Mammary epithelial cell (primary cell): ENCODE data around the gene CDH13.

Experiments used
- CTCF ChIP-seq, 2 donors: IDR thresholded peaks in 1 of 2; conservative IDR thresholded peaks in 1 of 2; 2 replicates each; pipeline ENCODE4 v1.5.1; 2011 to 2012; ENCODE audit warnings: inconsistent platforms in 2 of 2, low read length in 2 of 2, mild to moderate bottlenecking in 2 of 2, control low read depth in 1 of 2, low read depth in 1 of 2; ENCODE audit not compliant: insufficient read depth in 1 of 2; ENCODE audit errors: extremely low read depth in 1 of 2
- EZH2 ChIP-seq: IDR thresholded peaks from 2 replicates; pipeline ENCODE4 v1.6.1; 2012; ENCODE audit warnings: low read length, inconsistent platforms, borderline replicate concordance

GRCh38 chr16:82713778-82714177 lies 87.0 kb downstream of the CDH13 start:
- TF ChIP-seq CTCF (conservative IDR thresholded peaks at IDR 0.05 in 1 of 2, IDR thresholded peaks at IDR 0.05 in 1 of 2; ENCODE audit: extremely low read depth in 1 of 2, insufficient read depth in 1 of 2, low read depth in 1 of 2, low read length in 2 of 2): no peak
- no peak for TF ChIP-seq EZH2
